Stimulated activated CD8-positive, alpha-beta memory T cell treated with anti-CD3 and anti-CD28 coated beads, Interleukin-15, amount 100 ng/mL, for 1 hour (primary cell): Measurements from ENCODE around the gene RGS6.

Experiments used
- DNase-seq: peaks from one replicate; pipeline ENCODE4 v3.0.0-alpha.2; 2020; ENCODE audit warnings: low read depth

RGS6 gene

GRCh38 chr14:72314808-72315435 lies 382.7 kb downstream of the RGS6 start:
- no peak for DNase-seq

DNA sequence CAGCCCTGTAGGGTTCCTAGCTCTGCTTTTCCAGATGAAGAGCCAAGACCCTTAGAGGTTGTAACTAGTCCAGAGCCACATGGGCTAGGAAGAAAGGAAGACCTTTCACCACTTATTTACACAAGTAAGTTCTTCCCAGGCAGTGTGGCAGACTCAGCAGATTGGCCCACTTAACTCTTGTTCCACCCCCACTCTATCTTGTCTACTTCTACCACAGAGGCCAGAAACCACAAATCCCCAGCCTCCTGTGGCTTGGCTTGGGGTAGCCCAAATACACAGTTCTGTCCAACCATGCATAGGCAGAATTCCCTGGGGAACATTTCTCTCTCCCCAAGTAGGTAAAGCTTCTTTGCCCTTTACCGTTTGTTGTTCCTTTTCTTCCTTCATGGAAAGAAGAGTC lies 383.5 kb downstream of the RGS6 start:
- DNase-seq: no peak

GRCh38 chr14:72318648-72319047 lies 386.4 kb downstream of the RGS6 start:
- no peak for DNase-seq

- DNase-seq: no peak
Measured at GRCh38 chr14:72332046-72332445, 399.8 kb downstream of the RGS6 start.

GRCh38 chr14:72332871-72333270 lies 400.6 kb downstream of the RGS6 start:
- no peak for DNase-seq

- DNase-seq: no peak
Measured at GRCh38 chr14:72333357-72333756, 401.1 kb downstream of the RGS6 start.

GRCh38 chr14:72336311-72336980 lies 404.2 kb downstream of the RGS6 start:
- no peak for DNase-seq

- no peak for DNase-seq
Measured at GRCh38 chr14:72341237-72341636, 409.0 kb downstream of the RGS6 start.

DNA sequence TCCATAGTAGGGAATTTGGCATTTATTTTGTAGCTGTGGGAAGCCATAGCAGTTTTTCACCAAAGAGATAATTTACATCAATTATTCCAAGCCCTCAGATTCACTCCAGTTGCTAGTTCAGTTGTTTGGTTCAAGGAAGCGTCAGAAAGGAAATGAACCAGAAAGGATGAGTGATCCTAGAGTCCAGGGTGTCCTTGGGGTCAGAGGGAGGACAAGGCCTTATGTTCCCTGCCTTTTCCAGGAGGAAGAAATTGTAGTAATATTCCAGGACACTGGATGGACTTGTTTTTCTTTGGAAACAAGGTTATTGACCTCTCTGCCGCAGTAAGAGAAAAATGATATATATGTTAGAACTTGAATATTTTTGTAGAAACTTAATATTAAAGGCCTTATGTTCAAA lies 409.5 kb downstream of the RGS6 start:
- no peak for DNase-seq

DNA sequence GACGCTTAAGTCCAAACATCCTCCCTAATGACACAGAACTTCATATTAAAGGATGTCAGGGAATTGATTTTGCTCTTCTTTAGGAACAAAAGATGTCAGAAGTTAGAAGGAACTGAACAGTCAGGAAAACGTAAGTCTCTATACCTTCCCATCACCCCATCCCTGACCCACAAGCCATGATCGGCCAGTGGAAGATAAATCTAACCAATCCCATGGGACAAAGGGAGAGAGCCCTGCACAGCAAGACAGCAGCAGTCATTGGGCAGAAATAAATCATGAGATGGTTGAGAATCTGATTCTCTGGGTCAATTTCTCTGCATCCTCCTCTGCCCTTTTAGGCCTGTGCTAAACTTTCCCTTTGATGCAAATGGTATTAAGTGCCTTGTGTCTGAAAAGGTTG lies 414.9 kb downstream of the RGS6 start:
- DNase-seq: no peak

DNA sequence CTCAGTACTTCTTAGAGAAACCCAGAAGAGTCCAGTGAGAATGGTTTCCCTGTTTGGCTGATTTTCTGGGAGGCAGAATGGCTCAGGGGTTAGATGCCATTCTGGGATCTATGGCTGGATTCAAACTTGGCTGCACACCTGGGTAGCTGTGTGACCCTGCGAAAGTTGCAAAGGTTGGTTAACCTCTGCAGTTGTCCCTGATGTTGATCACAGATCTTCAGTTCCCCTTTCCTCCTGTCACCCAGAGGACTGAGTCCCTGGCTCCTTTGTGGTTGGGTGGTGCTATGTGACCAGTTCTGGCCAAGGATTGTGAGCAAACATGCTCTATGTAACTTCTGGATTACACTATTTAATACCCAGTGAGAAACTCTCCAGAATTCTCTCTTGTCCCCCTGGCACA lies 418.0 kb downstream of the RGS6 start:
- DNase-seq: no peak

DNA sequence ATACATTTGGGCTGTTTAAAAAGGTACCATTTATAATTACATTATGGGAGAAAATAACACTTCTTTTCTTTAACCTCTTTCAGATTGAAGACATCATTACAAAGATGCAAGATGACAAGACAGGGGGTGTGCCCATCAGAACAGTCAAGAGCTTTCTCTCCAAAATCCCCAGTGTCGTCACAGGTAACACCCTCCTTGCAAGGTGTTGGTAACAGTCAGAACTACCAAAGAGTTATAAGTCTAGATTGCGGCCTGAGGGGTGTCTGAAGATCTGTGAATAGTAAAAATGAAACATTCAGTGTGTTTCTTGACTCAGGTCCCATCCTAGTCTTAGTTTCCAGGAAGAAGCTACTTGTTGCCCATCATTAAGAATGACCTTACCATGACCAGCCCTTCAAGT lies 419.8 kb downstream of the RGS6 start:
- no peak for DNase-seq

DNA sequence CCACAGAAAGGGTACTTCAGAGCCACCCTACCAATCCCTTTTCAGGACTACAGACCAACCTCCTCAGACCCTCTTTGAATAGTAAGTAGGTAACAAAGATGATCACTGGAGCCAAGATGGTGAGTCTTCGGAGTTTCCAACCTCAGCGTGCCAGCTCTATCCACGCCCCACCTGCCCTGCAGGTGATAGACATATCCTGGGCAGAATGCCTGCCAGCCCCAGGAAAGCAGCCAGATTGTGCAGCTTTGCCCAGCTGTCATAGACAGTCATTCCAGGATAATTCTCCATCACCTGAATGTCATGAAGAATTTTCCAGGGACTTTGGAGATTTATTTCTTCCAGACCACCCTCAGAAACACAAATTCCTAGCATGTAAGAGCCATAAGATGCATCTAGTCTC lies 434.4 kb downstream of the RGS6 start:
- no peak for DNase-seq

GRCh38 chr14:72369106-72369505 lies 436.9 kb downstream of the RGS6 start:
- DNase-seq: no peak

DNA sequence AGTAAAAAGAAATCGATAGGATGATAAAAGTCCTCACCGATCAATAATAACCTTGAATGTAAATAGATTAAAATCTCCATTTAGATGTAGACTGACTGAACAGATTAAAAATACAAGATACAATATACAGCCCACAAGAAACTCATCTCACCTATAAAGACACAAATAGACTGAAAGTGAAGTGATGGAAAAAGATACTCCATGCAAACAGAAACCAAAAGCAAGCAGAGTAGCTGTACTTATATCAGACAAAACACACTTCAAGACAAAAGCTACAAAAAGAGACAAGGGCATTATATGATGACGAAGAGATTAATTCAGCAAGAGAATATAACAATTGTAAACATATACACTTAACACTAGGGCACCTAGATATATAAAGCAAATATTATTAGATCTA lies 444.8 kb downstream of the RGS6 start:
- no peak for DNase-seq

- no peak for DNase-seq
Measured at GRCh38 chr14:72380456-72380855, 448.2 kb downstream of the RGS6 start.

GRCh38 chr14:72383865-72384264 lies 451.6 kb downstream of the RGS6 start:
- no peak for DNase-seq

- no peak for DNase-seq
Measured at GRCh38 chr14:72387726-72388125, 455.5 kb downstream of the RGS6 start.

DNA sequence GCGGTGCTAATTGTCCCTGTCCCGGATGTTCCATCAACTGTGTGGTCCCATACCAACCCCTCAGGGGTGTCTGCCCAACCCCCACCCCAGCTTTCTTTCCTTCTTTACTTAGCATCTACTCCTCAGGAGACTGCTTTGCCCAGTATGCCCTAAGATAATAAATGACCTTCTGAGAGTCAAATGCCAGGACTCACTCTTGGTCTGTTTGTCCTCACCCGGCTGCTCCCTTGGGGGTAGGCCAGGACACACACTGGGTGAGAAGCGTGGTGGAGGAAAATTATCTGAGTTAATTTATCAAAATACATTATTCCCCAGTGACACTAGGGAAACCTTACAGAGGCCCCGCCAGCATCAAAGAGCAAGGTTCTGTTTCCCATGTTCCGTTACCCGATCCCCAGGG lies 457.0 kb downstream of the RGS6 start:
- no peak for DNase-seq

DNA sequence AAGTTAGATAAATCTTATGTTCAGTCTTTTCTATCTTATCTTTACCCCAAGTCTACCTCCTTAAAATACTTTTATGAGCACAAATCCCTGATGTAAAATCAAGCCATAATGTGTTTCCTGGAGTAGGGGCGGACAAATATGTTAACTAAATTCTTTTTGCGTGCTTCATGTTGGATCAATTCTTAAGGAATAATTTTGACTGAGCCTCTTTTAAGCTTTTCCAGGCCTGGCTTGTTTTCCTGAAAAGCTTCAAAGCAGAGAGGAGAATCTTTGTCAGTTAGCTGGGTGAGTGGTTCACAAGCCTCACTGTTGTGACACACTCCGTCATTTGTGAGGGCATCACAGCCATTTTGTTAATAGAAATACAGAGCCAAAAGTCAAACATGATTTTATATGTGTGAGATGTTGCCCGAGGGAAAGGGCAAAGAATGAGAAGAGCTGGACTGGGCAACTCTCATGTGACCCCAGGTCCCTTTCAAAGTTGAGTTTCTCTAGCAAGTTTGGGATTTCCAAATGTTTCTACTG lies 468.9 kb downstream of the RGS6 start:
- no peak for DNase-seq

DNA sequence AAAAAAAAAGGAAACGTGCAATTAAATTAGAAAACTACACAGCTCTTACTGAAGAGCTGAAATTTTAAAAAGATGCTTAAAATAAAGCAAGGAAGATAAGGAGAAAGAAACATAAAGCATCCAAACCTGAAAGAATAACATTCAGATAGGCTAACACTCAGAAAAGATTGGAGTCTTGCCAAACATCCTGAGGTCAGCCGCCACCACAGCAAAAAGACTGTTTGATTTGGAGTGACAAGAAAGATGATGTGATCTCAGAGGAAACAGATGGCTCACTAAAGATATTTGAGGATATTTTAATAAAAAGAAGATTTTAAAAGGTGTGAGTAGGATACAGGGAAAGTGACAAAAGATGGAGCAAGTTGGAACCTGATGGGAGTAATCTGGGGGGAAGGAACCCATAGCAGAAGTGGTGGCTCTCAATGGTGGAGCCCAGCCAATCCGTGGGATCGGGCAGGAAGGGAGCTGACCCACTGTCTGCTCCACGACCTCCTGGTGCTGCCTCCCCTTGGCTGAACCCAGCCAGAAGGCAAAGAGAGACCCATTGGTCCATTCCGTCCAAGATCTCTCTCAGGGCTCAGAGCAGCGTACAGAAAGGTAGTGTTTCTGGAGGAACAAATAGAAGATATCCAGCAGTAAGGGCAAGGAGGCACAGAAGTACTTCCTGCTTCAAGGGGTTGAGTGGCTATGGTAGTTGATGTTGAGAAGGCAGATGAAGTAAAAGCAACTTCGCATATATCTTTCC lies 469.6 kb downstream of the RGS6 start:
- no peak for DNase-seq

DNA sequence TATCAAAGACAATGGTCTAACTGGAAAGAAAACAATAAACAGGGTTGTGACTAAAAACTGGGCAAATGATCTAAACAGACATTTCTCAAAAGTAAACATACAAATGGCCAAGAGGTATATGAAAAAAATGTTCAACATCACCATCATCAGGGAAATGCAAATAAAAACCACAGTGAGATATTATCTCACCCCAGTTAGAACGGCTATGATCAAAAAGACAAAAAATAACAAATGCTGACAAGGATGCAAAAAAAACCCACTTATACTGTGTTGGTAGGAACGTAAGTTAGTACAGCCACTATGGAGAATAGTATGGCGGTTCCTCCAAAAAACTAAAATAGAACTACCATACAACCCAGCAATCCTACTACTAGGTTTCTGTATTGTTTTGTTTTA lies 470.1 kb downstream of the RGS6 start:
- no peak for DNase-seq

DNA sequence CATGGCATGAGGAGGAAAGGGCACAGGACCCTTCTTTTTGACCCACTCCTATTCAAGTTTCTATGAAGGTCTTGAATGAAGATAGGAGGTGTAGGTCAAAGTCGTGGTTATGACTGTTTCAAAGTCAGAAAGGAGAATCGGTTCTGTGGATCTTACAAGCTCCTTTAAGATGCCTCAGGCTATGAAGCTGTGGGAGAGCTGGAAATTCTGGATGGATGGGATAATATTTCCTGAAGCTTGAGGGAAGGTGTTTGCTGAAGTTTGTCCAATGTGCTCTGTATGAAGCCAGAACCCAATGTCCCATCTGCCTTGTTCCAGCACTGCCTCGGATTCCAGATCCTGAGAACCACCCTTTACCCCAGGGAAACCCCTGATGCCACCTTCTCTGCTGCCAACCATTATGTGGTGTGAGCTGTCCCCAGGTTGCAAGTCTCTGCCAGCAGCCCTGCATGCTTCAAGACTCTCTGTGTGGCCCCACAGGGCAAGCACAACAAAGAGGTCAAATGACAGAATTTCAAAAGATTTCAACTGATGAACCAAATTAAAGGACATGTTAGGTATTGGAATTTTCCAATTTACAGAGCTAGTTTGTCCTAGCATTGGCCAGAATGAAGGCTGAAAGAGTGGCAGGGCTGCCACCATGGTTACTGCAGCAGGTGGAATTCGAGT lies 472.0 kb downstream of the RGS6 start:
- DNase-seq: no peak
